Stimulated activated naive CD4-positive, alpha-beta T cell treated with Interleukin-2 at 50 U/mL for 16 hours (primary cell): Measurements from ENCODE around the gene ATP12A.

Experiments
- DNase-seq: peaks from one replicate; lab custom pipeline; 2025; lab: John Stamatoyannopoulos, UW

ATP12A gene

GRCh38 chr13:24663089-24663395 is 17.2 kb upstream of the ATP12A start:
- no peak for DNase-seq

GRCh38 chr13:24663586-24663985 is 16.6 kb upstream of the ATP12A start:
- no peak for DNase-seq

- no peak for DNase-seq
Observed at GRCh38 chr13:24664726-24665409, 15.3 kb upstream of the ATP12A start.

GRCh38 chr13:24668511-24668910 is 11.7 kb upstream of the ATP12A start:
- no peak for DNase-seq

GRCh38 chr13:24668955-24669582 is 11.1 kb upstream of the ATP12A start:
- DNase-seq: no peak

- no peak for DNase-seq
Observed at GRCh38 chr13:24670174-24670573, 10.0 kb upstream of the ATP12A start.

- DNase-seq: no peak
Observed at GRCh38 chr13:24670961-24671381, 9.2 kb upstream of the ATP12A start.

- DNase-seq: no peak
Observed at GRCh38 chr13:24671386-24672113, 8.7 kb upstream of the ATP12A start.

- DNase-seq: no peak
Observed at GRCh38 chr13:24672141-24673132, 7.8 kb upstream of the ATP12A start.

GRCh38 chr13:24675806-24676570 is 4.2 kb upstream of the ATP12A start:
- no peak for DNase-seq

- DNase-seq: no peak
Observed at GRCh38 chr13:24678151-24678550, 2.1 kb upstream of the ATP12A start.

- no peak for DNase-seq
Observed at GRCh38 chr13:24679686-24680085, 522 bp upstream of the ATP12A start.

GRCh38 chr13:24680921-24681604 is 855 bp downstream of the ATP12A start:
- DNase-seq: no peak

GRCh38 chr13:24681930-24682329 is 1.7 kb downstream of the ATP12A start:
- DNase-seq: no peak

GRCh38 chr13:24682353-24682752 is 2.1 kb downstream of the ATP12A start:
- DNase-seq: no peak

- DNase-seq: no peak
Observed at GRCh38 chr13:24683351-24683750, 3.1 kb downstream of the ATP12A start.

GRCh38 chr13:24683838-24684599 is 3.8 kb downstream of the ATP12A start:
- peak; percentile 35 for DNase-seq

GRCh38 chr13:24684600-24684998 is 4.4 kb downstream of the ATP12A start:
- no peak for DNase-seq

- no peak for DNase-seq
Observed at GRCh38 chr13:24685314-24685713, 5.1 kb downstream of the ATP12A start.

- no peak for DNase-seq
Observed at GRCh38 chr13:24687611-24688010, 7.4 kb downstream of the ATP12A start.
